ENCODE data around the gene TBCD.

TBCD gene

GRCh38 chr17:82972836-82973372 lies 221.0 kb downstream of the TBCD start:
- TF ChIP-seq CTCF (IDR thresholded peaks at IDR 0.05; ENCODE audit: extremely low read depth, missing control alignments), result no peak
- DNase-seq (ENCODE audit: low spot score), result no peak

DNA sequence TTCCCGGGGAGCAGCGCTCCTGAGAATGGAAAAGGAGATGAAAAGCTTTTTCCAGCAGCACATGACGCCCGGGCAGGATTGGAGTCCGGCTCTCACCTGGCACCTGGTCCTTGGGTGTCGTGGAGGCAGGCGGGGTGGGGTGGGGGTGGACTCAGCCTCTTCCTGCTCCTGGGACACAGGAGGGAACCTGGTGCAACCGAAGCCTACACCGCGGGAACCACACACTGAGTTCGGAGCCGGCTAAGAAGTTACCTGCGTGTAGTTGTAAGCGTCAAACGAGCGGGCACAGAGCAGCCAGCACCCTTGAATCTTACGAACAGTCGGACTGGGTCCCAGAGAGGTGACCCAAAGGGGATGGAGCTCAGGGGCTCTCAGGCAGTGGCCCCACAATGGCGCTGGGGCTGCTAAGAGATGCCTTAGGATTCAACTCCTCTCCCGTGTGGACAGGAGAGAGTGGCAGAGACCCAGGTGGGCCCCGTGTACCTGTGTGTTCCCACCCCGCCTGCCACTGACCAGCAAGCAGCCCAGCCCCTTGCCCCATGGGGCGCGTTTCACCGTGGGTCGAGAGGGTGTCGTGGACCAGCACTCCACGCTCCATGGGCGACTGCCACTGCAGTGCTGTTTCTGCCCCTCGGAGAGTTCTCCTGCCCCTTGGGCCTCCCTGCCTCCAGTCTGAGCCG lies 221.7 kb downstream of the TBCD start:
- no peak for TF ChIP-seq CTCF (IDR thresholded peaks at IDR 0.05; ENCODE audit: extremely low read depth, missing control alignments)
- DNase-seq (ENCODE audit: low spot score), result peak; percentile 7

DNA sequence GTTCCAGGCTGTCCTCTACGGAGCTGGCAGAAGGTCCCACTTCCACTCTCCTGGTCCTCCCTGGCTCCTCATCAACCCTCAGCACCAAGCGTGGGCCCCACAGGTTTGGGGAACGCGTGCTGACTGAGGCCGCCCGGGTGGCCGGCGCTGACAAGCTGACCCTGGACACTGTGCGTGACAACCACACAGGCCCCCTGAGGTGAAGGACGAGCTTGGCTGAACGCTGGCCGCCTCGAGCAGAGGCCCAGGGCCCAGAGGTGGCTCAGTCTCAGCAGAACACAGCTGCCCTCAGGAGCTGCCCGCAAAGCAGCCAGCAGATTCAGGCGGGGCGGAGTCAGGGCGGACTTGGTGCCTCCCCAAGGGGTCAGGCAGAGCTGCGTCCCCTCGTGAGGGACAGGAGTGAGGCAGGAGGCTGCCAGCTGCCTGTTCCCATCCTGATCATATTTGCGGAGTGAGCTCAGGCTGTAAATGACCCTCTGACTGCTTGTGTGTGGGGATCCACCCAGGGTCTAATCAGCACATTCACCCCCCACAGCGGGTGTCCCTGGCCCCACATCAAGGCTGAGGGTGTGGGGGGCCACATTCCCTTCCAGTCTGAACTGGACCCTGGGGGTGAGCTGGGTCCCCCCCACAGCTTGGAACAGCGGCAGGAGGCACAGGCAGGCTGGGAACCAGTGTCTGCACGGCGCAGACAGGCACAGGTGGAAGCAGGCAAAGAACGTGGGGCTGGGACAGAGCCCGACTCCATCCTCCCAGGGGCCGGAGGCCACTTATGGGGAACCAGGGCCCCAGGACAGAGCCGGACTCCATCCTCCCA lies 222.5 kb downstream of the TBCD start:
- peak; percentile 5 for DNase-seq (ENCODE audit: low spot score)
- TF ChIP-seq CTCF (IDR thresholded peaks at IDR 0.05; ENCODE audit: extremely low read depth, missing control alignments), result no peak

DNA sequence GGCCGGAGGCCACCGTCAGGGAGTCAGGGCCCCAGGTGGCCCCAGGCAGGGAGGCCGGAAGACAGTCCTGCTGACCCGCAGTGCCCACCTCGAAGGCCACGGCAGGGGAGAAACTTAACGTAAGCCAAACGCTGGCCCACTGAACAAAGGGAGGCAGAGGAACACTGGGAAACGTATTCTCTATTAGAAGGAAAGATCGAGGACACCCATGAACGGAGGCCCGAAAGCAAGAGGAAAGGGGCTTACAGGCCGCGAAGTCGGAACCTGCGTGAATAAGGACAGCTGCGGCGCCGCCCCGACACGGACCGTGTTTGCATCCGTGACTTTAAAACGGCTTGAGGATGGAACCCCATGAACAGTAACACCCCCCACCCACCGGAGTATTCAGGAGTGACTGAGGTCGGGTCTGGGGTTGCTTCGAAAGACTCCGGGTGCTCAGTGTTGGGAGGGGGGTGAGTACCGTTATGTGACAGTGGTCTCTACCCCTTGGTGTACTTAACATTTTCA lies 225.2 kb downstream of the TBCD start:
- no peak for TF ChIP-seq CTCF (IDR thresholded peaks at IDR 0.05; ENCODE audit: extremely low read depth, missing control alignments)
- no peak for DNase-seq (ENCODE audit: low spot score)

DNA sequence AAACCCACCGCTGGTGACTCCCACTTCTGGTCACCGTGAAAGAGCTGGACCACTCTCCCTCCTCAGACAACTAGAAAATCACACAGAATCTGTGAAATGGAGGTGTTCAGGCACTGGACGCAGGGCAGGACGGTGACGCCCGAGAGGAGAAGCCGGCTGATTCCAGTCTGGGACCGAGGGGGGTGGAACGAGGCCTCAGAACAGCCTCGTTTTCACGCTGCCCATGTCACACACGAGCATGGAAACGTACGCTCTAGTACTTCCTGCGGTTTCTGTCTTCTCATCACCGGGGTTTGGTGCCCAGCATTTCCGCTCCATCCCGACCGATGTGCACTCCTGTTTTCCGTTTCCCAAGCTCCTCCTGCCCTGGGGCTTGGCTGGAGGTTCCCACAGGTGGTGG lies 225.7 kb downstream of the TBCD start:
- DNase-seq (ENCODE audit: low spot score), result peak; percentile 6
- no peak for TF ChIP-seq CTCF (IDR thresholded peaks at IDR 0.05; ENCODE audit: extremely low read depth, missing control alignments)

GRCh38 chr17:82978765-82979349 lies 227.0 kb downstream of the TBCD start:
- no peak for TF ChIP-seq CTCF (IDR thresholded peaks at IDR 0.05; ENCODE audit: extremely low read depth, missing control alignments)
- DNase-seq (ENCODE audit: low spot score), result peak; percentile 80

DNA sequence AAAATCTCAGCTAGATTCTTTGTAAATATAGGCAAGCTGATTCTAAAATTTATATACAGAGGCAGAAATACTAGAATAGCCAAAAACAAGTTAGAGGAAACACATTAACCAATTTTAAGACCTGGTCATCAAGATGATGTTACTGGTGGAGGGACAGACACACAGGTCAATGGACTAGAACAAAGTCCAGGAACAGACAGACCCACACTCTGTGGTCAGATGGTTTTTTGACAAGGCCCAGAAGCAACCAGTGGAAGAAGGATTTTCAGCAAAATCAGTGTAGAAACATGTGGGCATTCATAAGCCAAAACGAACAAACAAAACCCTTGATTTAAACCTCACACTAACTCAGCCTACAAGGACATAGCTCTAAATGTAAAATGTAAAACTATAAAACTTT lies 227.9 kb downstream of the TBCD start:
- DNase-seq (ENCODE audit: low spot score), result no peak
- no peak for TF ChIP-seq CTCF (IDR thresholded peaks at IDR 0.05; ENCODE audit: extremely low read depth, missing control alignments)
